HCT116 (cell line): ENCODE results near the gene PRRC2C. TPM values are rescaled to one million over a fixed set of nuclear protein-coding genes. Genes with fewer than 3 reads are reported as not detected.

Experiments used
- ATAC-seq: fragments of 200-7000 bp; cut with Tn5 transposase; 2 replicates; pipeline ENCODE4 v1.9.1; 2020; ENCODE audit warnings: mild to moderate bottlenecking, moderate library complexity
- BruUV-seq: library from RNA; stranded (reverse); fragments of 400-500 nt; replicated peaks from 2 replicates; lab custom pipeline; 2021; lab: Mats Ljungman, UMichigan
- CTCF ChIA-PET: fragments of 300-600 bp; sonication (Branson Sonifier 250); formaldehyde crosslinking; loops from one replicate; lab custom pipeline; 2021; ENCODE audit warnings: antibody characterized with exemption; lab: Charles Lee
- POLR2A ChIA-PET: fragments of 300-600, 350-600 bp; sonication (Branson Sonifier 250); formaldehyde crosslinking; loops from one replicate; lab custom pipeline; 2021; ENCODE audit warnings: antibody characterized with exemption; lab: Charles Lee
- RAD21 ChIA-PET, 2 experiments: fragments of 300-600 bp; sonication (Branson Sonifier 250); formaldehyde crosslinking; loops; one replicate each; lab custom pipeline; 2023; ENCODE audit warnings: low total read pairs in 2 of 2; ENCODE audit not compliant: uncharacterized antibody in 2 of 2, unreplicated experiment in 2 of 2, low non-redundant PET in 1 of 2; lab: Charles Lee
- DNase-seq: peaks from one replicate; pipeline ENCODE4 v3.0.0-alpha.2; 2010; ENCODE audit warnings: low read depth, low spot score
- H2AFZ ChIP-seq: fragments of 200-600 bp; shearing (Covaris generic), sonication (generic); 2 replicates; pipeline ENCODE4 v1.6.1; 2017; ENCODE audit warnings: low read depth, mixed run types, mixed read lengths, antibody characterized with exemption, low read length; ENCODE audit not compliant: poor library complexity, severe bottlenecking
- H3K27ac ChIP-seq: 2 replicates; pipeline ENCODE4 v1.5.1; 2012; ENCODE audit warnings: low read depth, low read length
- H3K27me3 ChIP-seq: fragments of 200-600 bp; sonication (generic); 2 replicates; pipeline ENCODE4 v1.6.1; 2016; ENCODE audit warnings: mixed run types, low read length, mixed read lengths; ENCODE audit not compliant: insufficient read depth
- H3K36me3 ChIP-seq, 2 experiments: fragments of 200-500 bp in 1 of 2; fragments of 200-600 bp in 1 of 2; sonication (Bioruptor generic) in 1 of 2; sonication (generic) in 1 of 2; 2 replicates each; pipeline versions ENCODE4 v1.5.1 to v1.6.1; 2014 to 2016; ENCODE audit warnings: low read length in 2 of 2, inconsistent platforms in 1 of 2, mixed read lengths in 1 of 2, mixed run types in 1 of 2; ENCODE audit not compliant: insufficient read depth in 2 of 2, control insufficient read depth in 1 of 2
- H3K4me1 ChIP-seq, 2 experiments: fragments of 200-600 bp in 1 of 2; sonication (generic) in 1 of 2; 2 replicates each; pipeline versions ENCODE4 v1.5.1 to v1.6.1; 2012 to 2017; ENCODE audit warnings: low read length in 2 of 2, inconsistent platforms in 1 of 2, mild to moderate bottlenecking in 1 of 2, mixed read lengths in 1 of 2, mixed run types in 1 of 2, moderate library complexity in 1 of 2; ENCODE audit not compliant: insufficient read depth in 2 of 2, control insufficient read depth in 1 of 2
- H3K4me2 ChIP-seq: fragments of 200-600 bp; sonication (generic); 2 replicates; pipeline ENCODE4 v1.6.1; 2017; ENCODE audit warnings: mixed run types, low read length, mixed read lengths
- H3K4me3 ChIP-seq, 2 experiments: fragments of 200-600 bp in 1 of 2; sonication (generic) in 1 of 2; replicated peaks in 1 of 2; 2 replicates each; pipeline ENCODE4 v1.5.1; 2011 to 2016; ENCODE audit warnings: low read length in 2 of 2, control low read depth in 1 of 2, low read depth in 1 of 2, mild to moderate bottlenecking in 1 of 2, mixed read lengths in 1 of 2, mixed run types in 1 of 2
- H3K79me2 ChIP-seq: fragments of 200-600 bp; sonication (generic); 2 replicates; pipeline ENCODE4 v1.6.1; 2017; ENCODE audit warnings: mild to moderate bottlenecking, mixed run types, low read length, moderate library complexity, mixed read lengths; ENCODE audit not compliant: insufficient read depth
- H3K9ac ChIP-seq: fragments of 200-600 bp; sonication (generic); 2 replicates; pipeline ENCODE4 v1.6.1; 2016; ENCODE audit warnings: low read length, mixed read lengths
- H3K9me2 ChIP-seq: fragments of 200-600 bp; sonication (generic), shearing (Covaris generic); 2 replicates; pipeline ENCODE4 v1.6.1; 2017; ENCODE audit warnings: mixed run types, mild to moderate bottlenecking, moderate library complexity; ENCODE audit not compliant: insufficient read depth
- H3K9me3 ChIP-seq, 2 experiments: fragments of 200-500 bp in 1 of 2; fragments of 200-600 bp in 1 of 2; sonication (Bioruptor generic) in 1 of 2; sonication (generic) in 1 of 2; 2 replicates each; pipeline ENCODE4 v1.6.1; 2014 to 2017; ENCODE audit warnings: low read length in 2 of 2, mixed read lengths in 2 of 2, inconsistent platforms in 1 of 2, low read depth in 1 of 2, mild to moderate bottlenecking in 1 of 2, mixed run types in 1 of 2, moderate library complexity in 1 of 2; ENCODE audit not compliant: control insufficient read depth in 1 of 2, insufficient read depth in 1 of 2
- H4K20me1 ChIP-seq: fragments of 200-600 bp; sonication (generic), shearing (Covaris generic); 2 replicates; pipeline ENCODE4 v1.6.1; 2017; ENCODE audit warnings: mixed run types, mild to moderate bottlenecking, moderate library complexity; ENCODE audit not compliant: insufficient read depth
- ATF3 ChIP-seq: IDR thresholded peaks from 2 replicates; pipeline ENCODE4 v1.6.1; 2012
- CTCF ChIP-seq, 3 experiments: fragments of 200-600 bp in 1 of 3; sonication (generic) in 1 of 3; IDR thresholded peaks in 2 of 3; conservative IDR thresholded peaks in 1 of 3; 2 replicates each; pipeline ENCODE4 v1.5.1; 2012 to 2017; ENCODE audit warnings: low read depth in 2 of 3, low read length in 2 of 3, antibody characterized with exemption in 1 of 3, borderline replicate concordance in 1 of 3, control low read depth in 1 of 3, mild to moderate bottlenecking in 1 of 3, mixed read lengths in 1 of 3, mixed run types in 1 of 3, moderate library complexity in 1 of 3; ENCODE audit not compliant: insufficient read depth in 1 of 3
- ELF1 ChIP-seq: IDR thresholded peaks from 2 replicates; pipeline ENCODE4 v1.6.1; 2012; ENCODE audit warnings: low read depth, borderline replicate concordance
- EZH2 ChIP-seq: fragments of 200-600 bp; sonication (generic); IDR thresholded peaks from 2 replicates; pipeline ENCODE4 v1.6.1; 2017; ENCODE audit warnings: antibody characterized with exemption, mixed run types
- FOSL1 ChIP-seq: IDR thresholded peaks from 2 replicates; pipeline ENCODE4 v1.6.1; 2012; ENCODE audit warnings: low read depth
- JUND ChIP-seq: IDR thresholded peaks from 2 replicates; pipeline ENCODE4 v1.6.1; 2012
- MAX ChIP-seq: IDR thresholded peaks from 2 replicates; pipeline ENCODE4 v1.6.1; 2012
- RAD21 ChIP-seq: IDR thresholded peaks from 2 replicates; pipeline ENCODE4 v1.6.1; 2012; ENCODE audit warnings: low read depth, mild to moderate bottlenecking
- SRF ChIP-seq: IDR thresholded peaks from 2 replicates; pipeline ENCODE4 v1.6.1; 2012; ENCODE audit warnings: low read depth
- TCF7L2 ChIP-seq: IDR thresholded peaks from 2 replicates; pipeline ENCODE4 v1.7.0; 2011; ENCODE audit warnings: borderline replicate concordance, inconsistent platforms; ENCODE audit not compliant: insufficient read depth, insufficient read length; ENCODE audit errors: extremely low read depth
- ZNF274 ChIP-seq: fragments of 200-500 bp; sonication (Bioruptor generic); IDR thresholded peaks from 2 replicates; pipeline ENCODE4 v1.6.1; 2014; ENCODE audit warnings: mild to moderate bottlenecking, low read depth, low read length, inconsistent platforms
- intact Hi-C: fragments of 100-400 bp; cut with micrococcal nuclease; formaldehyde crosslinking; loops from 2 replicates; pipeline ENCODE4 v1.10.0; 2022
- total RNA-seq: library from RNA; stranded (reverse); gene quantifications from one replicate; pipeline ENCODE4 v1.2.1, GENCODE V29; 2021; ENCODE audit not compliant: unreplicated experiment
- TF ChIP-seq, protein P1 (sequence below): IDR thresholded peaks from 2 replicates; pipeline ENCODE4 v1.6.1; 2012; ENCODE audit warnings: low read depth

The PRRC2C gene
- total RNA-seq, 1 experiment from 2014 or later: 154 TPM

- no peak overlapping the region for H3K4me3 ChIP-seq
- intact Hi-C loops: no loop called here
- peaks cover 0 to 5% of the 10 kb centered on the region in 2 experiments; a peak in 1 of 4 replicates for H3K4me1 ChIP-seq
- H3K27me3 ChIP-seq: no peaks in the 10 kb centered on the region
- no peak overlapping the region for H3K4me2 ChIP-seq
- no peaks in the 10 kb centered on the region for H3K9me2 ChIP-seq
- ChIA-PET POLR2A (no interaction called here), CTCF (no interaction called here), RAD21 (no interaction called here)
- no peaks in the 10 kb centered on the region for H3K36me3 ChIP-seq
- no peak overlapping the region for H2AFZ ChIP-seq
- no peak for DNase-seq
- H3K79me2 ChIP-seq: no peaks in the 10 kb centered on the region
- TF ChIP-seq ELF1: no peak
- TF ChIP-seq ATF3: no peak
- TF ChIP-seq, protein P1, sequence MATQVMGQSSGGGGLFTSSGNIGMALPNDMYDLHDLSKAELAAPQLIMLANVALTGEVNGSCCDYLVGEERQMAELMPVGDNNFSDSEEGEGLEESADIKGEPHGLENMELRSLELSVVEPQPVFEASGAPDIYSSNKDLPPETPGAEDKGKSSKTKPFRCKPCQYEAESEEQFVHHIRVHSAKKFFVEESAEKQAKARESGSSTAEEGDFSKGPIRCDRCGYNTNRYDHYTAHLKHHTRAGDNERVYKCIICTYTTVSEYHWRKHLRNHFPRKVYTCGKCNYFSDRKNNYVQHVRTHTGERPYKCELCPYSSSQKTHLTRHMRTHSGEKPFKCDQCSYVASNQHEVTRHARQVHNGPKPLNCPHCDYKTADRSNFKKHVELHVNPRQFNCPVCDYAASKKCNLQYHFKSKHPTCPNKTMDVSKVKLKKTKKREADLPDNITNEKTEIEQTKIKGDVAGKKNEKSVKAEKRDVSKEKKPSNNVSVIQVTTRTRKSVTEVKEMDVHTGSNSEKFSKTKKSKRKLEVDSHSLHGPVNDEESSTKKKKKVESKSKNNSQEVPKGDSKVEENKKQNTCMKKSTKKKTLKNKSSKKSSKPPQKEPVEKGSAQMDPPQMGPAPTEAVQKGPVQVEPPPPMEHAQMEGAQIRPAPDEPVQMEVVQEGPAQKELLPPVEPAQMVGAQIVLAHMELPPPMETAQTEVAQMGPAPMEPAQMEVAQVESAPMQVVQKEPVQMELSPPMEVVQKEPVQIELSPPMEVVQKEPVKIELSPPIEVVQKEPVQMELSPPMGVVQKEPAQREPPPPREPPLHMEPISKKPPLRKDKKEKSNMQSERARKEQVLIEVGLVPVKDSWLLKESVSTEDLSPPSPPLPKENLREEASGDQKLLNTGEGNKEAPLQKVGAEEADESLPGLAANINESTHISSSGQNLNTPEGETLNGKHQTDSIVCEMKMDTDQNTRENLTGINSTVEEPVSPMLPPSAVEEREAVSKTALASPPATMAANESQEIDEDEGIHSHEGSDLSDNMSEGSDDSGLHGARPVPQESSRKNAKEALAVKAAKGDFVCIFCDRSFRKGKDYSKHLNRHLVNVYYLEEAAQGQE: no peak
- TF ChIP-seq ZNF274: no peak
- TF ChIP-seq CTCF (IDR thresholded peaks at IDR 0.05 in 2 of 3, conservative IDR thresholded peaks at IDR 0.05 in 1 of 3; ENCODE audit: borderline replicate concordance in 1 of 3, insufficient read depth in 1 of 3, low read depth in 2 of 3, low read length in 2 of 3): no peak
- TF ChIP-seq MAX: no peak
- TF ChIP-seq RAD21: no peak
- TF ChIP-seq FOSL1: no peak
- no peak for TF ChIP-seq SRF
- TF ChIP-seq TCF7L2: no peak
- TF ChIP-seq EZH2: no peak
- no peak for TF ChIP-seq JUND
- no TSS peak for BruUV-seq
- no peaks in the 10 kb centered on the region for H3K9me3 ChIP-seq
- ATAC-seq: no peak
- no peaks in the 10 kb centered on the region for H4K20me1 ChIP-seq
- H3K9ac ChIP-seq: no peak overlapping the region
- no peak overlapping the region for H3K27ac ChIP-seq
Measured at GRCh38 chr1:171480035-171480434, 5.3 kb upstream of the PRRC2C start.
